Activated T-helper 2 cell treated with anti-CD3 and anti-CD28 coated beads, Interferon-gamma antibody, Interleukin-2, Interleukin-4, amounts not matched to agents 10 μg/mL and 5 μg/mL and 100 μg/mL, durations not matched to agents 14 hours and 24 hours and 36 hours (primary cell): ENCODE measurements around the gene SLITRK2. TPM values are rescaled to one million over a fixed set of nuclear protein-coding genes. Genes with fewer than 3 reads are reported as not detected.

Source experiments
- DNase-seq: peaks from one replicate; pipeline ENCODE4 v3.0.0; 2021; ENCODE audit warnings: low spot score
- H3K27ac Mint-ChIP-seq: one replicate; pipeline ENCODE4 v1.8.0; 2021; ENCODE audit warnings: mixed read lengths
- H3K27me3 Mint-ChIP-seq: one replicate; pipeline ENCODE4 v1.8.0; 2021; ENCODE audit warnings: low read depth, mixed read lengths
- H3K36me3 Mint-ChIP-seq: one replicate; pipeline ENCODE4 v1.8.0; 2021; ENCODE audit warnings: low read depth, mixed read lengths
- H3K4me1 Mint-ChIP-seq: one replicate; pipeline ENCODE4 v1.8.0; 2021; ENCODE audit warnings: low read depth, mixed read lengths
- H3K4me3 Mint-ChIP-seq: one replicate; pipeline ENCODE4 v1.8.0; 2021; ENCODE audit warnings: low read depth, mild to moderate bottlenecking, moderate library complexity, mixed read lengths
- H3K9me3 Mint-ChIP-seq: one replicate; pipeline ENCODE4 v1.8.0; 2021; ENCODE audit warnings: mixed read lengths
- intact Hi-C: fragments of 100-400 bp; cut with micrococcal nuclease; formaldehyde crosslinking; loops from one replicate; pipeline ENCODE4 v1.15.1; 2023
- total RNA-seq: library from RNA; stranded (reverse); gene quantifications from 2 replicates; pipeline ENCODE4 v1.2.3, GENCODE V29; 2022

The SLITRK2 gene
- total RNA-seq, 1 donor from 2014 or later: not detected

DNA sequence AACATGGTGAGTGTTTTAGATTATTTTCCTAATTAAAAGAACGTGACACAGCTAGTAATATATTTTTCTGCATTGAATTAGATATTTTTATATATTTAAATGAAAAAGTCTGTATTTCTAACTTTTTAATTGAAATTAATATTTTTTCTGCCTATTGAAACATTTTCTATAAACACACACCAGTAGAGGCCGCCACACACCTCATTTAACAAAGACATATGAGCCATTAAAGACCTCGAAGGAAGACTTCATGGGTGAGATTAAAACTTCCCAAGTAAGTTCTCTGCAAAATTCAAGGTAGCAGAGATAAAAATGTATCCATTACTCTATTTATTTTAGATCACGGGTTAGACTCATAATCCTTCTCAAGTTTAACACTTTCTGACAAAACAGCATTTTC lies 8.3 kb downstream of the SLITRK2 start:
- Mint-ChIP-seq H3K27me3 (peaks cover 4% of the 10 kb centered on the region), H3K27ac (no peak overlapping the region), H3K4me1 (no peaks in the 10 kb centered on the region), H3K9me3 (no peaks in the 10 kb centered on the region), H3K4me3 (no peak overlapping the region), H3K36me3 (no peaks in the 10 kb centered on the region)
- intact Hi-C loops: no loop called here
- DNase-seq: no peak

DNA sequence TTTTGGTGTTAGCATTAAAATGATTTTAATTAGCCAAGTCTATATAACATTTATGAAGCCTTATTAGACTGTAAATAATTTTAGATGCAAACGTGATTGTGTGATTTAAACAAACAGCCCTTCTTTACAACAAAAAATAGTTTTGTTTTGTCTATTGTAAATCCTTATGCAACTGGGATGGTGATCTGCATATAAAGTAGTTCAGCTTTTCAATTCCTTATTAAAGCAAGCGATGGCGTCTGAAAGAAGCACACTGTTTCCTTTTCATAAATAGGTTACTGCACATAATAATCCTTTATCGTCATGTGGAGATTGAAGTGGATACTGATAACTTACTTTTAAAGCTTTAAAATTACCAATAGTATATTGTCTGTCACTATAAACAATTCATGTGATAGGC lies 8.8 kb downstream of the SLITRK2 start:
- no peak for DNase-seq
- H3K4me1 Mint-ChIP-seq: no peaks in the 10 kb centered on the region
- intact Hi-C loops: no loop called here
- no peaks in the 10 kb centered on the region for H3K36me3 Mint-ChIP-seq
- no peak overlapping the region for H3K27ac Mint-ChIP-seq
- H3K4me3 Mint-ChIP-seq: no peak overlapping the region
- no peaks in the 10 kb centered on the region for H3K9me3 Mint-ChIP-seq
- H3K27me3 Mint-ChIP-seq: peaks cover 4% of the 10 kb centered on the region

DNA sequence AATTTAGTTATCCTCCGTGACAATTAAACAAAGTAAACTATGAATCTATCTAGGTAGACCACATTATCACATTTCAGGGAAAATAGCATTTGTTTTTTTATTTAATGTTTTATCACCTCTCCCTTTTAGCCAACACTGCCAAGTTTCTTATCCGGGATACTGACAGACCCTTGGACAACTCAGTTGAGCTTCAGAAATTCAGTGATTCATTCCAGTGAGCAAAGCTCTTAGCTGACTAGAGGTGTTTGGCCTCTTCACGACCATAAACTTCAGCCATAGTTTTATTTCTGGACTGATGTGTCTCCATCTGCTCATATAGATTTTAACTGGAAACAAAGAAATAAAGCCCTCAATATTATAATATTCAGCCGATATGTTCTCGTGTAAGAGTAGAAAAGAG lies 15.2 kb downstream of the SLITRK2 start:
- no peak for DNase-seq
- no peaks in the 10 kb centered on the region for H3K27me3 Mint-ChIP-seq
- H3K27ac Mint-ChIP-seq: no peak overlapping the region
- intact Hi-C loops: no loop called here
- H3K4me1 Mint-ChIP-seq: no peaks in the 10 kb centered on the region
- H3K36me3 Mint-ChIP-seq: no peaks in the 10 kb centered on the region
- H3K9me3 Mint-ChIP-seq: no peaks in the 10 kb centered on the region
- no peak overlapping the region for H3K4me3 Mint-ChIP-seq

DNA sequence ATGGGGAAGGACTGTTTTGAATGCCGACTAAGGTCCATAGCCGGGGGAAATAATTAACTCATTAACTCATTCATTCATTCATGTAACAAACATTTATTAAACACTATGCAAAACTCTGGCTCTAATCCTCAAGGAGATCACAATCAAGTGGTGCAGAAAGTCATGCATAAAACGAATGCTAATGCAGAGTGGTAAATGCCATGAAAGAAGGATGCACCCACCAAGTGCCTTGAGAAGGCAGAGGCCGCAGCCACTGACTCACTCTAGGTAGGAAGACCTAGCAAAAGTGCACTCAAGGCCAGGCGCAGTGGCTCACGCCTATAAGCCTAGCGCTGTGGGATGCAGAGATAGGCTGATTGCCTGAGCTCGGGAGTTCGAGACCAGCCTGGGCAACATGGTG lies 22.9 kb downstream of the SLITRK2 start:
- DNase-seq: no peak
- intact Hi-C loops: no loop called here
- no peak overlapping the region for H3K27ac Mint-ChIP-seq
- no peaks in the 10 kb centered on the region for H3K36me3 Mint-ChIP-seq
- H3K9me3 Mint-ChIP-seq: no peaks in the 10 kb centered on the region
- no peak overlapping the region for H3K4me3 Mint-ChIP-seq
- no peaks in the 10 kb centered on the region for H3K27me3 Mint-ChIP-seq
- no peaks in the 10 kb centered on the region for H3K4me1 Mint-ChIP-seq

DNA sequence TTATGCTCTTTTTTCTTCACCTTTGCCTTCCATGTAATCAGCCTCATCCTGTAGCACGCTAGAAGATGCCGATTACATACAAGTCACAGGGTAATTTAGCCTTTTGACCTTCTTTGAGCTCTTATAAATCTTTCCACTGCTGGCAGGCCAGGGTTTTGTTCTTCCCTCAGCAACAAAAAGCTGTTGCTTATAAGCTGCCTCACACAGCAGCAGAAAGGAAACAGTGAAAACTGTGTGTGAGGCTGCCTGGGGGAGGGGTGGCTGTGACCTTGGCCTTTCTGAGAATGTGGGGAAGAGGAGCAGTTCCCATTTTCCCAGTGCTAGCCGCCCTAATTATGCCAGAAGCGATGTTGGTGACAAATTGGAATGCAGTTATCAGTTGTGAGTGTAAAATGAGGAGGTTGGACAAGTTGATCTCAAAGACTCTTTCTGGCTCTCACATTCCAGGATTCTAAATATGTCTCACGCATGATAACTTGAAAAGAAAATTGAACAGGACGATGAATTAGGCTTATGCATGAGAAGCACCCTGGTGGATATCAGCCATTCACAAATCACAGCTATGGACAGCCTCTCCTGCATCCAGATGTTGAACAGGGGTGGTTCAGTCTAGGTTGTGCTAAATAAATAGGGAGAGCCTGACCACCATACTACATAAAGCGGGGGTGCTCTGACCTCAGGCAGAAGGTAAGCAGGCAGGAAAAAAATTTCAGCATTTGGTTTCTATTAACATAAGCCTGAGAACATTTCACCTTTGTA lies 25.7 kb downstream of the SLITRK2 start:
- Mint-ChIP-seq H3K36me3 (no peaks in the 10 kb centered on the region), H3K4me1 (no peaks in the 10 kb centered on the region), H3K27me3 (no peaks in the 10 kb centered on the region), H3K9me3 (peaks cover 6% of the 10 kb centered on the region), H3K4me3 (no peak overlapping the region), H3K27ac (no peak overlapping the region)
- no peak for DNase-seq
- intact Hi-C loops: no loop called here

DNA sequence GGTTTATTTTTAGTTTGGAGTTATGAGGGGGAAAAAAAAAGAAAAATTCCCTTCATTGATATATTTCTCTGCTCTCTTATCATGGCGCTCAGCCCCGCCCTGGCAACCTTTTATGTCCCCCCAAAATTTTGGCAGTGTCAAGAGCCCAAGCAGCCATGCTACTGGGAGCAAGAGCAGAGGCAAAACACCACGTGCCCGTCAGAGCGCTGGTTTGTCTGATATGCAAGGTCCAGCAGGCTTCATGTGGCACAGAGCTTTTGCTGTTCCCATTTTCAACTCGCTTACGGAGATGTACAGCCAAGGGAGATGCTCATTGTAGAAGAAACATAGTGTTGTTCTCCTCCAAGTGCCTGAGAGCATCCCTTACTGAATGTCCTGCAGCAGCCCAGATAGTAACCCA lies 27.3 kb downstream of the SLITRK2 start:
- H3K9me3 Mint-ChIP-seq: peaks cover 6% of the 10 kb centered on the region
- DNase-seq: no peak
- intact Hi-C loops: no loop called here
- H3K4me3 Mint-ChIP-seq: no peak overlapping the region
- no peaks in the 10 kb centered on the region for H3K4me1 Mint-ChIP-seq
- no peak overlapping the region for H3K27ac Mint-ChIP-seq
- H3K36me3 Mint-ChIP-seq: no peaks in the 10 kb centered on the region
- H3K27me3 Mint-ChIP-seq: no peaks in the 10 kb centered on the region

DNA sequence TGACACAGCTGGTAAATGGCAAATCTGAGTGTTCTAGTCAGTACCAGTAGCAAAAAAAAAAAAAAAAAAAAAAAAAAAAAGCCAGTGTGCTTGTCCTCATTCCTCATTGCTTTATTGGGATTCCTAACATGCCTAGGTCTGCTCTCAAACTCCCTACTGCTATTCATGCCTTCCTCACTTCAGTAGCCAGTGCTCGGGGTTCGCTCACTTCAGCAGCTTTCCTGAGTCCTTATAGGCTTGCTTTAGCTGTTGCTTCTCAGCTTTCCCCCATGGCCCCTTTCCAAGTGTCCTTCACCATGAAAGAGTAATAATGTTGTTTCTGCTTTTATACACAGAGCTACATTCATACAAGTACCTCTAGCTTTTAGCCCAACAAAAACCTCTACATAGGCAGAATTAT lies 30.8 kb downstream of the SLITRK2 start:
- Mint-ChIP-seq H3K4me3 (no peak overlapping the region), H3K27me3 (no peaks in the 10 kb centered on the region)

DNA sequence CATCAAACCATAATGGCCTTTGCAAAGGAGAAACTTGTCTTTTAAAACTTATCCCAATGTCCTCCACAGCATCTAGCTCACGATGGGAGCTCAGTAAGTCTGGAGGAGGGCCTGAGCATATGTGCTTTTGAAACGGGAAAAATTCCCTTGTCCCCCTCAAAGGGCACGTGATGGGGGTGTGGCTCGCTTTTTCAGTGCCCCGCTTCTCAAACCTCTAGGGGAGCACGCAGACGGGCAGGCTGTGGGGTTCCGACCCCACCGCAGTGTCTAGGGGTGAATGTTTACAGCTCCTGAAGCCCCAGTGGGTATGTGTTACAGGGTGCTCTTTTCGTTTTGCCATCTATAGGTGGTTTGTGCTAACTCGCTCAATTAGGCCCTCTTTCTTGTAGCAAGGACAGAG lies 31.2 kb downstream of the SLITRK2 start:
- no peak for DNase-seq
- no peaks in the 10 kb centered on the region for H3K4me1 Mint-ChIP-seq
- intact Hi-C loops: no loop called here
- peaks cover 6% of the 10 kb centered on the region for H3K9me3 Mint-ChIP-seq
- no peaks in the 10 kb centered on the region for H3K36me3 Mint-ChIP-seq
- no peaks in the 10 kb centered on the region for H3K27me3 Mint-ChIP-seq
- H3K27ac Mint-ChIP-seq: no peak overlapping the region
- no peak overlapping the region for H3K4me3 Mint-ChIP-seq

More for the DNA sequence above, 30.8 kb downstream of the SLITRK2 start:
- Mint-ChIP-seq H3K4me1 (no peaks in the 10 kb centered on the region), H3K9me3 (peaks cover 6% of the 10 kb centered on the region), H3K36me3 (no peaks in the 10 kb centered on the region), H3K27ac (no peak overlapping the region)
- intact Hi-C loops: no loop called here
- DNase-seq: no peak

DNA sequence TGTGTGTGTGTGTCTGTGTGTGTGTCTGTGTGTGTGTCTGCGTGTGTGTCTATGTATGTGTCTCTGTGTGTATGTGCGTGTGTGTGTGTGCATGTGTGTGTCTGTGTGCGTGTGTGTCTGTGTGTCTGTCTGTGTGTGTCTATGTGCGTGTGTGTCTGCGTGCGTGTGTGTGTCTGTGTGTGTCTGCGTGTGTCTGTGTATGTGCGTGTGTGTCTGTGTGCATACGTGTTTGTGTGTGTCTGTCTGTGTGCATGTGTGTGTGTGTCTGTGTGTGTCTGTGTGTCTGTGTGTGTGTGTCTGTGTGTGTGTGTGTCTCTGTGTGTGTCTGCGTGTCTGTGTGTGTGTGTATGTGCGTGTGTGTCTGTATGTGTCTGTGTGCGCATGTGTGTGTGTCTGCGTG lies 35.6 kb downstream of the SLITRK2 start:
- no peak for DNase-seq
- H3K27me3 Mint-ChIP-seq: no peaks in the 10 kb centered on the region
- H3K4me1 Mint-ChIP-seq: no peaks in the 10 kb centered on the region
- no peak overlapping the region for H3K27ac Mint-ChIP-seq
- intact Hi-C loops: no loop called here
- no peaks in the 10 kb centered on the region for H3K9me3 Mint-ChIP-seq
- no peaks in the 10 kb centered on the region for H3K36me3 Mint-ChIP-seq
- H3K4me3 Mint-ChIP-seq: no peak overlapping the region

DNA sequence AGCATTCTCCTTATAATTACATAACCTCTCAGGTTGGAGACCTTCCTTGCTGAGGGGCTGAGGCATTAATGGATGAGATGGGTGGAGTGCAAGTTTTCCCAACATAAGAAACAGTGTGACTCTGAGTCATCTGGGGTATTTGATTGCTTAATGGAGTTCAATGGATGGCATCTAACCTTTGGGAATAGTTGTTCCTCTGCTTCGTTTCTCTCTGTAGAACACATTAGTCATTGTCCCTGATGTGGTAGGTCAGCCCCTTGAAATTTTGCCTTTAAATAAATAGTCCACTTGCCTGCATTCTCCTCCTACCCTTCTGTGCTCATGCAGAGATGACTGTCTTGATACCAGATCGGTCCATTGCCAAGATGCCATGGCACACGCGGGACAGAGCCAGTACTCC lies 38.6 kb downstream of the SLITRK2 start:
- no peaks in the 10 kb centered on the region for H3K27me3 Mint-ChIP-seq
- no peak overlapping the region for H3K27ac Mint-ChIP-seq
- no peak overlapping the region for H3K4me3 Mint-ChIP-seq
- no peaks in the 10 kb centered on the region for H3K4me1 Mint-ChIP-seq
- H3K36me3 Mint-ChIP-seq: no peaks in the 10 kb centered on the region
- DNase-seq: no peak
- no peaks in the 10 kb centered on the region for H3K9me3 Mint-ChIP-seq
- intact Hi-C loops: no loop called here

DNA sequence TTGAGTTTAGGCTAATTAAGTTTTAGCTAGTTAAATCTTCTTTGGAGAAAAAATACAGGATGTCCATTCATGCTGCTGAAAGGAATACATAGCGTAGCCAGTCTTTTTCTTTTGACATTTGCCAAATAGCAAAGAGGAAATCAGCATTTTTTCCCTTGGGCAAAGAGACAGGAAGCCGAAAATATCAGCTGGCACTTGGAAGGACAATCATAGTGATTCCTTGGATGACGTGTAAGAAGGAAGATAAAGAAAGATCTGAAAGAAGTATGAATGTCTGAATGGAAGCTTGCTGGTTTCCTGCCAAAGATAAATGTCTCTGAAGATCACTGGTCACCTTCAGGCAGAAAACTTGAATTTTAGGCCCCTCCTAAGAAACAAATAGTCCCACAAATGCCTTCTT lies 44.2 kb downstream of the SLITRK2 start:
- Mint-ChIP-seq H3K36me3 (no peaks in the 10 kb centered on the region), H3K9me3 (peaks cover 6% of the 10 kb centered on the region)
- intact Hi-C loops: no loop called here

DNA sequence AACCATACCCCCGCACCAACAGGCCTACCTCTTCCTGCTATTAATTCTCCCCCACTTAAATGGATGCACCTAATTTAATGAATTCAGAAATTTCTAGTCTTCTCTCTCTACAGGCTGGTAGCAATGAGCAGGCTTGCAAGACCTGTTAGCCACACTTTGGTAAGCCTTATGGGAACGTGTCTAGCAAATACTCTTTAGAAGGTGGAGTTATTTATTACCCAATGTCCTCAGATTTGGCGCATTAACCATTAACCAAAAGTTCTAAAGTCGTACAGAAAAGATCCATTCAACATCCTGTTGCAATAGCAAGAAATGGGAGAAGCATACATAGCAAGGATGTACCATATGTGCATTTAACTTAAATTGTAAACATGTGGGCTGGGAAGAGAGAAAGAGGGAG lies 47.5 kb downstream of the SLITRK2 start:
- H3K4me1 Mint-ChIP-seq: no peaks in the 10 kb centered on the region
- no peaks in the 10 kb centered on the region for H3K36me3 Mint-ChIP-seq
- H3K4me3 Mint-ChIP-seq: no peak overlapping the region
- no peaks in the 10 kb centered on the region for H3K27me3 Mint-ChIP-seq
- H3K9me3 Mint-ChIP-seq: peaks cover 15% of the 10 kb centered on the region
- no peak for DNase-seq
- no peak overlapping the region for H3K27ac Mint-ChIP-seq
- intact Hi-C loops: no loop called here

More for the DNA sequence above, 44.2 kb downstream of the SLITRK2 start:
- no peak overlapping the region for H3K4me3 Mint-ChIP-seq
- H3K27me3 Mint-ChIP-seq: no peaks in the 10 kb centered on the region
- H3K27ac Mint-ChIP-seq: no peak overlapping the region
- no peaks in the 10 kb centered on the region for H3K4me1 Mint-ChIP-seq
- no peak for DNase-seq
